ENCODE measurements around the gene CAND1.

Gene CAND1

GRCh38 chr12:67348683-67349082 is 79.5 kb downstream of the CAND1 start:
- DNase-seq: no peak

GRCh38 chr12:67352682-67353081 is 83.5 kb downstream of the CAND1 start:
- DNase-seq: no peak

GRCh38 chr12:67354322-67354721 is 85.2 kb downstream of the CAND1 start:
- DNase-seq: no peak

- no peak for DNase-seq
Observed at GRCh38 chr12:67354966-67355365, 85.8 kb downstream of the CAND1 start.

- DNase-seq: peak; percentile 54
Observed at GRCh38 chr12:67355428-67356379, 86.5 kb downstream of the CAND1 start.

- no peak for DNase-seq
Observed at GRCh38 chr12:67356380-67356774, 87.2 kb downstream of the CAND1 start.

- DNase-seq: no peak
Observed at GRCh38 chr12:67357376-67358125, 88.4 kb downstream of the CAND1 start.

- DNase-seq: peak; percentile 48
Observed at GRCh38 chr12:67358781-67359338, 89.7 kb downstream of the CAND1 start.

- DNase-seq: no peak
Observed at GRCh38 chr12:67362526-67362925, 93.4 kb downstream of the CAND1 start.

- DNase-seq: no peak
Observed at GRCh38 chr12:67364228-67364627, 95.1 kb downstream of the CAND1 start.

- DNase-seq: no peak
Observed at GRCh38 chr12:67365131-67365530, 96.0 kb downstream of the CAND1 start.

GRCh38 chr12:67367843-67368242 is 98.7 kb downstream of the CAND1 start:
- no peak for DNase-seq
